Ishikawa (cell line): ENCODE data around the gene DLX2.

Source experiments
- CEBPB ChIP-seq: IDR thresholded peaks from 2 replicates; pipeline ENCODE4 v1.6.1; 2012
- EGR1 ChIP-seq: IDR thresholded peaks from 2 replicates; pipeline ENCODE4 v1.6.1; 2012
- EP300 ChIP-seq: IDR thresholded peaks from 2 replicates; pipeline ENCODE4 v1.6.1; 2012; ENCODE audit warnings: borderline replicate concordance
- TAF1 ChIP-seq: IDR thresholded peaks from 2 replicates; pipeline ENCODE4 v1.6.1; 2012; ENCODE audit warnings: low read depth, mild to moderate bottlenecking
- TCF12 ChIP-seq: IDR thresholded peaks from 2 replicates; pipeline ENCODE4 v1.6.1; 2012; ENCODE audit warnings: low read depth
- YY1 ChIP-seq: IDR thresholded peaks from 2 replicates; pipeline ENCODE4 v1.6.1; 2012; ENCODE audit warnings: low read depth
- ZBTB7A ChIP-seq: IDR thresholded peaks from 2 replicates; pipeline ENCODE4 v1.6.1; 2012; ENCODE audit warnings: low read depth
- TF ChIP-seq, protein P1 (sequence below): IDR thresholded peaks from 2 replicates; pipeline ENCODE4 v1.6.1; 2012
- TF ChIP-seq, protein P2 (sequence below): IDR thresholded peaks from 2 replicates; pipeline ENCODE4 v1.6.1; 2012; ENCODE audit warnings: low read depth, mild to moderate bottlenecking
- TF ChIP-seq, protein P3 (sequence below): IDR thresholded peaks from 2 replicates; pipeline ENCODE4 v1.6.1; 2012

DNA sequence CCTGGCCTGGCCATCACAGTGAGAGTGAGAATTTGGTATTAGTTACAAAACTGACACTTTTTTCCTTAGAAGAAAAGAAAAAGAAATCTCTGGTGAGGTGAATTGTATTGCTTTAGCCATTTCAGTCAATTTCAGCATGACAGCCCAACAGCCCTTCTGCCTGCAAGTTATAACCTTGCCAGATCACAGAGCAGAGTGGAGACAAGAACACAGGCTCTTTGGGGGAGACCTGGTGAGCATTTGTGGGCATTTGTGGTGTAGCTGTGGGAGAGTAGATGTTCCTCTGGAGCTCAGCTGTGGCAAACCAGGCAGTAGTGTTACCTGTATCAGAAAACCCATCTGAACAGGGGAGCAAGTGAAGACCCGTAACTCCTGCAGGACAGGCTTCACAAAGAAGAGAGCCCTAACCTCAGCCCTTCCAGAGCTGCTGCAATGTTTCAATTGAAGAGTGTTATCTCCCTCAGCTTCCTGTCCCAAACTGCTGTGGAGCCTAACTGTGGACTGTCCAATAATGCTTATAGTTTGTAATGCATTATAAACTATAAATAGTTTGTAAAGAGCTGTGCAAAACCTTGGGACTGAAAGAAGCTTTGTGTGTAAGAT lies 40.2 kb downstream of the DLX2 start:
- no peak for TF ChIP-seq YY1
- no peak for TF ChIP-seq EGR1
- TF ChIP-seq, protein P1, sequence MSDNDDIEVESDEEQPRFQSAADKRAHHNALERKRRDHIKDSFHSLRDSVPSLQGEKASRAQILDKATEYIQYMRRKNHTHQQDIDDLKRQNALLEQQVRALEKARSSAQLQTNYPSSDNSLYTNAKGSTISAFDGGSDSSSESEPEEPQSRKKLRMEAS: no peak
- TF ChIP-seq CEBPB: no peak
- no peak for TF ChIP-seq TCF12
- TF ChIP-seq, protein P2, sequence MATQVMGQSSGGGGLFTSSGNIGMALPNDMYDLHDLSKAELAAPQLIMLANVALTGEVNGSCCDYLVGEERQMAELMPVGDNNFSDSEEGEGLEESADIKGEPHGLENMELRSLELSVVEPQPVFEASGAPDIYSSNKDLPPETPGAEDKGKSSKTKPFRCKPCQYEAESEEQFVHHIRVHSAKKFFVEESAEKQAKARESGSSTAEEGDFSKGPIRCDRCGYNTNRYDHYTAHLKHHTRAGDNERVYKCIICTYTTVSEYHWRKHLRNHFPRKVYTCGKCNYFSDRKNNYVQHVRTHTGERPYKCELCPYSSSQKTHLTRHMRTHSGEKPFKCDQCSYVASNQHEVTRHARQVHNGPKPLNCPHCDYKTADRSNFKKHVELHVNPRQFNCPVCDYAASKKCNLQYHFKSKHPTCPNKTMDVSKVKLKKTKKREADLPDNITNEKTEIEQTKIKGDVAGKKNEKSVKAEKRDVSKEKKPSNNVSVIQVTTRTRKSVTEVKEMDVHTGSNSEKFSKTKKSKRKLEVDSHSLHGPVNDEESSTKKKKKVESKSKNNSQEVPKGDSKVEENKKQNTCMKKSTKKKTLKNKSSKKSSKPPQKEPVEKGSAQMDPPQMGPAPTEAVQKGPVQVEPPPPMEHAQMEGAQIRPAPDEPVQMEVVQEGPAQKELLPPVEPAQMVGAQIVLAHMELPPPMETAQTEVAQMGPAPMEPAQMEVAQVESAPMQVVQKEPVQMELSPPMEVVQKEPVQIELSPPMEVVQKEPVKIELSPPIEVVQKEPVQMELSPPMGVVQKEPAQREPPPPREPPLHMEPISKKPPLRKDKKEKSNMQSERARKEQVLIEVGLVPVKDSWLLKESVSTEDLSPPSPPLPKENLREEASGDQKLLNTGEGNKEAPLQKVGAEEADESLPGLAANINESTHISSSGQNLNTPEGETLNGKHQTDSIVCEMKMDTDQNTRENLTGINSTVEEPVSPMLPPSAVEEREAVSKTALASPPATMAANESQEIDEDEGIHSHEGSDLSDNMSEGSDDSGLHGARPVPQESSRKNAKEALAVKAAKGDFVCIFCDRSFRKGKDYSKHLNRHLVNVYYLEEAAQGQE: no peak
- no peak for TF ChIP-seq TAF1
- TF ChIP-seq ZBTB7A: no peak
- no peak for TF ChIP-seq EP300
- TF ChIP-seq, protein P3, sequence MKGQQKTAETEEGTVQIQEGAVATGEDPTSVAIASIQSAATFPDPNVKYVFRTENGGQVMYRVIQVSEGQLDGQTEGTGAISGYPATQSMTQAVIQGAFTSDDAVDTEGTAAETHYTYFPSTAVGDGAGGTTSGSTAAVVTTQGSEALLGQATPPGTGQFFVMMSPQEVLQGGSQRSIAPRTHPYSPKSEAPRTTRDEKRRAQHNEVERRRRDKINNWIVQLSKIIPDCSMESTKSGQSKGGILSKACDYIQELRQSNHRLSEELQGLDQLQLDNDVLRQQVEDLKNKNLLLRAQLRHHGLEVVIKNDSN: no peak
